ENCODE results near the gene SLC43A2.
"Not testable (repeated sequence)": the region's sequence is repeated elsewhere in the genome, so short reads cannot be mapped to it uniquely, and the experiment has no call there.

Gene SLC43A2

GRCh38 chr17:1627982-1628855 is at the start of gene SLC43A2:
Gene SLC43A2, minus strand, starts transcription at chr17:1628834. Its CDS starts 960 bp downstream, at chr17:1627874.
- peak; percentile 91 for DNase-seq

GRCh38 chr17:1676401-1676800 is 47.8 kb upstream of the SLC43A2 start:
- DNase-seq = no peak

DNA sequence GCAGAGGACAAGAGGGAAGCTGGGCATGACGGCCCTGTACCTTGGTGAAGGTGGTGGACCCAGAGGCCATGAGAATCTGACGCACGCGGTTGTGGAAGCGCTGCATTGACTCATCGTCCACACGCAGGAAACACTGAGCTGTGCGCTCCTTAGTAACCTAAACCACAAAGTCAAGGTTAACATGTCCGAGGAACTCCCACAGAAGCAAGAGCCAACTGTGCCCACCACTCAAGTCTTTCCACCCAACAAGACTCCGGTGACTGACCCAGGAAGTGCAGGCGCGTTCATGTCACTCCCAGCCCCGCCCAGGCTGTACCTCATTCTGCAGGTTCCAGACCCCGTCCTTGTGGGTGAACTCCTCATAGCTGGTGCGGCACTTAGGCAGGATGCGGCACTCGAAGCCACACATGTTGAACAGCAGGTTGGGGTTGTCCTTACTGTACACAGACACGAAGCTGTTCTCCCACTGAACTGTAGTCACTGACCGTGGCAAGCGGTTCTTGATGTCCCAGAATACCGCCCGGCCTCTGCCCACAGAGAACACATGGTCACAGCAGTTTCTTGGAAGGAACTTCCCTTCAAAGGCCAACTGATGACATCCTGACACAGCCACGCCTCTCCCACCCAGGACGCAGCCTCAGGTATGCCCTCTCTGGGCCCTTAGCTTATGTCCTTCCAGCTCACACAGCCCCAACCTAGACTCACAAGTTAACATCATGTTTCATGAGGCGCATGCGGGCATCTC is 44.6 kb upstream of the SLC43A2 start:
- DNase-seq = no peak

- DNase-seq = not testable (repeated sequence)
Measured at GRCh38 chr17:1663934-1664333, 35.3 kb upstream of the SLC43A2 start.

DNA sequence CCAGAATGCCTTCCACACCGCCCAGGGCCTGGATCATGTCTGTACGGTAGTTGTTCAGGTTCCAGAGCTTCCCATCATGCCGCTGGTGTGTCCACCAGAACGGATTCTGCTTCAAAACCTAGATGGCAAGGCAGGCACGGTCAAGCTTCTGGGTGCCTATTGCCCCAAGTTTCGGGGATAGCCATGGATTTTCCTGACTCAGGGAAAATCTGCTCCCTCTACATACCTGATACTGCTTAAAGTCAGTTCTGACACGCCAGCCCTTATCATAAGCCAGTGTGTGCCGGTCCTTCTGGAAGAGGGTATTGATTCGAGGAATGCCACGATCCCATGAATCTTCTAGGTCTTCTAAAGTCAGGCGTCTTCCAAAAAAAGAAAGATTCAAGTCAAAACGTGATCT is 32.4 kb upstream of the SLC43A2 start:
- no peak for DNase-seq

- DNase-seq = no peak
Measured at GRCh38 chr17:1658100-1658499, 29.5 kb upstream of the SLC43A2 start.

- no peak for DNase-seq
Measured at GRCh38 chr17:1653735-1654134, 25.1 kb upstream of the SLC43A2 start.

GRCh38 chr17:1652794-1653193 is 24.2 kb upstream of the SLC43A2 start:
- DNase-seq = not testable (repeated sequence)

DNA sequence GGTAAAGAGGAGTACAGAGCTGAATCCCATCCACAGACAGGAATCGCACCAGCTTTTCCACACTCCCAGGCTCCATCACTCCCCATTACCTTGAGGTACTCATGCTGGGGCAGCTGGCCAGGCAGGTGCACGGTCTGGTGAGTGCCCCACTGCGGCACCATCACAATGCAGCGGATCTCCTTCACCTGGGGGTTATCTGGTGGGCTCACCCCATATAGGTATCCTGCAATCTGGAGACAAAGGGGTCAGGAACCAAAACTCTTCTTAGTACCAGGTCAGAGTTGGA is 22.9 kb upstream of the SLC43A2 start:
- no peak for DNase-seq

DNA sequence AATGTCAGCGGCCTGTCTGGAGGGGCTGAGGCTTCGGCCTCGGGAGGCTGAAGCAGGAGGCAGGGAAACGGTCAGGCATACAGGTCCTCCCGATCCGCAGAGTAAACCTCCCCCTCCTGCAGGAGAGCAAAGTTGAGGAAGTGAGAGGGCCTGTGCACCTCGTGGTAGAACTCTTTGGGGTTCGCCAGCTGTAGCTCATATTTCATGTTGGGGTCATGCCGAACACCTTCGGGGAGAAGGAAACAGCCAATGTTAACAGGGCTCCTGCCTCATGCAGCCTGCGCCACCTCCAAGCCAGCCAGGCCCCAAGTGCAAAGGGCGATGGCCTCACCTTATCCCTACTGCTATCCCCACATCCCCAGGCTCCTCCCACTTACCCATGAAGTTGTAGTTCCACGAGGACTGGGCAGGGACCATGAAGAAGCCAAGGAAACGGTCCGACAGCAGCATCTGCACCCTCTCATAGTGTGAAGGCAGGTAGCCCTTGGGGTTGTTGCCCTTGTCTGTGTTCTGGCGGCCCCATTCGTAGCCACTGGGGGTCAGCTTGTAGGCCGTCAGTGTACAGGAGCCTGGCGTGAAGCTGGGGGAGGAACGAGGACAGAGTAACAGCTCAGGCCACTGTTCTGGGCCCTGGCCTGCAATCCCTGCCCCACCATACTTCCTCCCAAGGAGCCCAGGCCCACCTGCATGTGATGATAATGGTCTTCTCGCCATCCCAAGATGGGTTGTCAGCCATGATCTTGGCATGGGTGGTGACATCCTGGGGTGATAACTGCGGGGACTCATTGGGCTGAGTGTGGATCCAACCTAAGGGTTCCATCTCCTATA is 22.3 kb upstream of the SLC43A2 start:
- no peak for DNase-seq

GRCh38 chr17:1649844-1650501 is 21.3 kb upstream of the SLC43A2 start, which contains the start of gene RILP:
Gene RILP, minus strand, starts transcription at chr17:1649866. Its CDS starts 62 bp downstream, at chr17:1649804.
- peak; percentile 98 for DNase-seq

DNA sequence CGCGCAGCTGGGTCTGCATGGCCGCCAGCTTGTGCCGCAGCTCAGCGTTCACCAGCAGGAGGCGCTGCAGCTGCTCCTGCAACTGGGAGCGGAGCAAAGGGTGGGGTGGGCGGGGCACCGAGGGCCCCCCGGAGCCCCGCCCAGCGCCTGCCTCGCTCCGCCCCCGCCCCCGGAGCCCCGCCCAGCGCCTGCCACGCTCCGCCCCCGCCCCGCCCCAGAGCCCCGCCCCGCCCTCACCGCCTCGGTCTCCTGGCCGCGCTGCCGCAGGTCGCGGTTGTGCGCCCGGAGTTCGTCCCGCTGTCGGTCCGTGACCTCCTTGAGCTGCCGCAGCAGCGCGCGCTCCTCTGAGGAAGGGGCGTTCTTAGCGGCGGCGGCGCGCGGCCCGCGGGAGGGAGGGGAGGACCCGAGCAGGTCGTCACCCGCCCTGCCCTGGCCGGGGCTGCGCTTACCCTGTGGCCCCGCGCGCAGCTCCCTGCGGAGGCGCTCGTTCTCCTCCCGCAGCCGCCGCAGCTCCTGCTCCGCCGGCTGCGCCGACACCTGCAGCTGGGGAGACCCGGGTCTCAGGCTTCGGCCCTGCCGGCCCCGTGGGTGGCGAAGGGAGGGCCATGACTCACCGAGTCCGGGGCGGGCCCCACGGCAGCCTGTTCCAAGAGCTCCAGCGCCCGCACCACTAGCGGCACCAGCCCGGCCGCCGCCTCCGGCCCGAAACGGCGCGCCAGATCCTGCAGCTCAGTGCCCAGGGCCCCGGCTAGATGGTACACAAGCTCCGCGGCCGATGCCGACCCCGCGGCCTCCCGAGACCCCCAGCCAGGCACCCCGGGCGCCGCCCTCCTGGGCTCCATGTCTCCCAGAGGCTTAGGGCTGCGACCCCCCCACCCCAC is 20.6 kb upstream of the SLC43A2 start:
- peak; percentile 95 for DNase-seq

- DNase-seq = peak; percentile 55
Measured at GRCh38 chr17:1648173-1648962, 19.7 kb upstream of the SLC43A2 start.

- no peak for DNase-seq
Measured at GRCh38 chr17:1647802-1648171, 19.2 kb upstream of the SLC43A2 start.

GRCh38 chr17:1646199-1646875 is 17.7 kb upstream of the SLC43A2 start:
- no peak for DNase-seq

- DNase-seq = no peak
Measured at GRCh38 chr17:1645207-1646171, 16.9 kb upstream of the SLC43A2 start, which contains the start of gene SCARF1. Gene SCARF1, minus strand, starts transcription at chr17:1645732. Its CDS starts 35 bp downstream, at chr17:1645697.

DNA sequence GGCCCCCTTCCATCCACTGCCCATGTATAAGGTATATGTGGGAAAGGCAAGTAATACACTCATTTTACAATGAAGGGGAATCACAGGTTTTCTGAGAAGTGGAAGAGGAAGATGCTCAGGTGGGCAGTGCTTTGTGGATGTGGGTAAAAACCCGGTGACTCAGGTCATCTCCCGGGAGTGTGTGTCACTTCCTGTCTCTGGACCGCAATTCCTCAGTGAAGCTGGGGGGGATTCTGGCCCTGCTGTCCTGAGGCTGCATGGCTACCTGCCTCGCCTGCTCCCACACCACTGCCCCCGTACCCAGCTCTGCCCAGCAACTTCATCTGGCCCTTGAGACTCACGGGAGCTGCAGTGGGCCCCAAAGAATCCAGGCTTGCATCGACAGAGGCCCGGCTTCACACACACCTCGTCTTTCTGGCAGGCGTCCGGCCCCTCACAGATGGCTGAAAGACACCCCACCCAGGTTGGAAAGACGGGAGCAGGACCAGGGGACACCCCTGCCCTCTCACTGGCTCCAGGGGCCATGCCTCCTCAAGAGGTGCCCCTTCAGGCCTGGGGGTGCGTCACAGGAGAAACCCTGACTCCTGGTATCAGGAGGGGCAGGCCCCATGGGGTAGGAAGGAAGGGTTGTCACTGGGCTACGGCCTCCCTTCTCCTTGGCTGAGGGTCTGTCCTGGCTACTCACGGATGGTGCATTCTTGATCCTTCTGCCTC is 16.0 kb upstream of the SLC43A2 start:
- DNase-seq = no peak

GRCh38 chr17:1643999-1644492 is 15.4 kb upstream of the SLC43A2 start:
- no peak for DNase-seq

All from hematopoietic multipotent progenitor cell treated with erythropoietin and hydrocortisone succinate and interleukin-3 and kit ligand, for 6 days (in vitro differentiated cells).